HFFc6 (cell line): ENCODE results near the gene SNTG2. TPM values are rescaled to one million over a fixed set of nuclear protein-coding genes. Genes with fewer than 3 reads are reported as not detected.

ENCODE experiments used
- DNase-seq: peaks from one replicate; pipeline ENCODE4 v3.0.0-alpha.2; 2018
- H3K27ac Mint-ChIP-seq: 2 replicates; pipeline ENCODE4 v1.8.0; 2020; ENCODE audit warnings: mild to moderate bottlenecking, mixed read lengths
- H3K27me3 Mint-ChIP-seq: 2 replicates; pipeline ENCODE4 v1.8.0; 2021; ENCODE audit warnings: mild to moderate bottlenecking, moderate library complexity, mixed read lengths; ENCODE audit not compliant: insufficient read depth
- H3K36me3 Mint-ChIP-seq: 2 replicates; pipeline ENCODE4 v1.8.0; 2021; ENCODE audit warnings: low read depth, mixed read lengths
- H3K4me1 Mint-ChIP-seq: 2 replicates; pipeline ENCODE4 v1.8.0; 2020; ENCODE audit warnings: low read depth, mixed read lengths
- H3K4me3 Mint-ChIP-seq: 2 replicates; pipeline ENCODE4 v1.8.0; 2020; ENCODE audit warnings: mild to moderate bottlenecking, moderate library complexity, mixed read lengths
- H3K9me3 Mint-ChIP-seq: 2 replicates; pipeline ENCODE4 v1.8.0; 2020; ENCODE audit warnings: mild to moderate bottlenecking, mixed read lengths
- CTCF ChIP-seq: fragments of 200-600 bp; sonication (generic); IDR thresholded peaks from 2 replicates; pipeline ENCODE4 v1.5.0; 2021; ENCODE audit warnings: antibody characterized with exemption, mild to moderate bottlenecking
- long read RNA-seq: library from polyadenylated mRNA; unstranded; transcript quantifications from one replicate; pipeline ENCODE4 v2.0.0, GENCODE V29; 2019
- total RNA-seq, 6 experiments: library from RNA; stranded (reverse); fragmentation: NEBNext Ultra II Directional; extraction: Animal tissue kit (Norgen Biotek cat#: 25700); gene quantifications; 2 replicates in 1 of 6; 3 replicates in 5 of 6; pipeline ENCODE4 v1.2.3, GENCODE V29; 2021

SNTG2 gene
- not detected for total RNA-seq
- long read RNA-seq: 0 reads

DNA sequence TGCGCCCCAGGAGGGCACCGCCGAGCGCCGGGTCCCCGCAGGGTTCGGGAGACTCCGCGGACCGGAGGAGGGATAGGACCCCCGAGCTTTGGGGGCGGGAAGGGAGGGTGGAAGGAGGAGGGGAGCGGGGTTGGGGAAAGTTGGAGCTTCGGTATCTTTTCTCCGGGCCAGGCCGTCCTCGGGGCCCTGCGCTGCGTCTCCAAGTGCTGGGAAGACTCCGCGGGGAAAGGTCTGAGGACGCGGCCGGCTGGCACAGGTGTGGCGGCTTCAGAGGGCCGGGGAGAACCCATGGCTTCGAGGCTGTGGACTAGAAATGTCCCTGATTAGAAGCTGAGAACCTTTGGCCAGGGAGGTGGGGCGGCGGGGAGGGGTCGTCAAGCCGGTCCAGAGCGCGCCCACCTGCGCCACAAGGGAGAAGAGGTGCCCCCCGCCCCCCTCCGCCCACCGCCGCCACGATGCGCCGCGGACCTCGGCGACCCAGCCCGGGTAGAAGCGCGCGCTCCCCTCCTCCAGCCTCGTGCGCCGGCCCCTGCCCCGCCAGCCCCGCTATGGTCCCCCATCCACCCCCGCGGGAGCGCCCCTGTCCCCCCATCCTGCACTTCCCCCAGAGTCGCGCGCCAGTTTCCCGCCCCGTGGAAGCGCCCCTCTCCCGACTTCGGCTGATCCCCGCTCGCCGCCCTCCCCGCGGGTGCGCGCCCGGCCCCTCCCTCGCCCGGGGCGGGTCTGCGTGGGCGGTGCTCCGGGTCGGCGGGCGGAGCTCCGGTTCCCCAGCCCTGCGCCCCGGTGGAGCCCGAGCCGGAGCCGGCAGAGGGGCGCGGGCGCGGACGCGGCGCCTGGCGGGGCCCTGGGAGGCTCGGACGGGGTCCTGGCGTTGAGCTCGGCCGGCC is at the start of gene SNTG2:
SNTG2 (plus strand) TSS at position 770 of the 887 bp plus-strand sequence. CDS start 148 bp downstream, outside the sequence.
- peaks cover 8% of the 10 kb centered on the region for H3K4me1 Mint-ChIP-seq
- no peak within 1 kb of the TSS for H3K27ac Mint-ChIP-seq
- no peak for TF ChIP-seq CTCF
- no peaks in the 10 kb centered on the region for H3K36me3 Mint-ChIP-seq
- no peaks in the 10 kb centered on the region; the same call in 1 of the 2 replicates for H3K9me3 Mint-ChIP-seq
- no peak for DNase-seq
- peak within 1 kb of the TSS; percentile 68 for H3K4me3 Mint-ChIP-seq
- H3K27me3 Mint-ChIP-seq: peaks cover 15% of the 10 kb centered on the region

DNA sequence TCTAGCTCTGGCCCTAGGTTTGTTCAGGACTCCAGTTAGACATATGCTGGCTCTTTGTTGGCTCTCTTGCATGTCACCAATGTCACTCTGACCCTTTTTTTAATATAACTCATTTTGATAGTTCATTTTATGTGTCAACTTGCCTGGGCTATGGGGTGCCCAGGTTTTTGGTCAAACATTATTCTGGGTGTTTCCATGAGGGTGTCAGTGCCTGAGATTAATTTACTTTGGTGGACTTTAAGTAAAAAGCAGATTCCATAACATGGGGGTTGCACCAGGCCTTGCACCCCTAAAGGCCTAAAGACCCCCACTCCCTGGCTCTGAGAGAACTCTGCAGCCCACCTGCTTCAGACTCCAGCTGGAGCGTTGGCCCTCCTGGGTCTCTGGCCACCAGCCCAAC is 48.1 kb upstream of the SNTG2 start:
- H3K27ac Mint-ChIP-seq: no peak overlapping the region
- no peak for DNase-seq
- no peak overlapping the region for H3K4me3 Mint-ChIP-seq
- TF ChIP-seq CTCF: no peak
- no peaks in the 10 kb centered on the region for H3K4me1 Mint-ChIP-seq
- H3K9me3 Mint-ChIP-seq: peaks cover 26% of the 10 kb centered on the region; the same call in 1 of the 2 replicates
- H3K36me3 Mint-ChIP-seq: no peaks in the 10 kb centered on the region
- H3K27me3 Mint-ChIP-seq: peaks cover 1% of the 10 kb centered on the region; the same call in 1 of the 2 replicates

GRCh38 chr2:903223-903900 is 47.3 kb upstream of the SNTG2 start:
- Mint-ChIP-seq H3K4me3 (no peak overlapping the region), H3K27ac (no peak overlapping the region), H3K36me3 (no peaks in the 10 kb centered on the region), H3K4me1 (no peaks in the 10 kb centered on the region), H3K27me3 (peaks cover 1% of the 10 kb centered on the region; the same call in 1 of the 2 replicates), H3K9me3 (peaks cover 21% of the 10 kb centered on the region; the same call in 1 of the 2 replicates)
- TF ChIP-seq CTCF: no peak
- DNase-seq: no peak

- no peak overlapping the region for H3K27ac Mint-ChIP-seq
Measured at GRCh38 chr2:904246-905024, 46.2 kb upstream of the SNTG2 start.

More at GRCh38 chr2:904246-905024, 46.2 kb upstream of the SNTG2 start:
- Mint-ChIP-seq H3K9me3 (peaks cover 21% of the 10 kb centered on the region; the same call in 1 of the 2 replicates), H3K36me3 (no peaks in the 10 kb centered on the region), H3K4me1 (no peaks in the 10 kb centered on the region), H3K27me3 (peaks cover 1% of the 10 kb centered on the region; the same call in 1 of the 2 replicates), H3K4me3 (no peak overlapping the region)
- TF ChIP-seq CTCF: no peak
- DNase-seq: no peak
